Middle frontal gyrus (tissue), 1 donor: ENCODE results near the gene EVI5.
"Not testable (repeated sequence)": the region's sequence is repeated elsewhere in the genome, so short reads cannot be mapped to it uniquely, and the experiment has no call there.

ENCODE experiments used
- DNase-seq: peaks from one replicate; pipeline ENCODE4 v3.0.0-alpha.2; 2015; ENCODE audit warnings: low spot score; ENCODE audit errors: extremely low spot score

Gene EVI5

DNA sequence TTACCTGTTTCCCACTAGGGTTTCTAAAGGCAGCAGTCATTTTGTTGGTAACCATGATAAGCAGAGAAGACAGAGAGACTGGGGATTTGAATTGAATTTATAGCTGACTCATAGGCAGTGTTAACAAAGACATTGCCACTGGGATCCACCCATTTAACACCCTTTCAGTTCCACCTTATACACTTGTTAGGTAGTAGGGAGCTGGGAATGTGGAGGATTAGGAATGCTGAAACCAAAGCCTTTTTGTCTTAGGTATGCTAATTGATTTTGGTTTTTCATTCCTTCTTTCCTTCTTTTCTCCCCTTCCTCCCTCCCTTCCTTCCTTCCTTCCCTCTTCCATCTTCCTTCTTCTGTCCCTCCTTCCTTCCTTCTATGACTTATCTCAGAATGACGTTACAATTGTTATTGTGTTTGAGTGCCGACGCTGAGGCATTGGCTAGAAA lies 7.5 kb upstream of the EVI5 start:
- no peak for DNase-seq

- no peak for DNase-seq
Measured at GRCh38 chr1:92791487-92792066, 6.7 kb upstream of the EVI5 start.

DNA sequence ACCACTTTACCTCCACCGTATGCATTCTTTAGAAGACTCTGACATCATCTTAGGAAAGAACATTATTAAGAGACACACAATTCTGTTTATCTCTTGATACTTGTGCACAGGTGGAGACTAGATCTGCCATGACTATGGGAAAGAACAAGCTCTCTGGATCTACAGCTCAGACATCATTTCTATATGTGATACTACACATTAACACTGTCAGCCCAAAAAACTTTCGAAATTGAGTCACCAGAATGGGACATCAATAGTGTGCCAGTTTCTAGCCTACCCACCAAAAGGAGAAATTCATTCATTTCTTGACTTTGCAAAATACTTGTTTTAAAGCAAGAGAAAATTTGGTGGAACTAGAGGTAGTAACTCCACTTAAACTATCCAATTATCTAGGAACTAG lies 6.0 kb upstream of the EVI5 start:
- no peak for DNase-seq

DNA sequence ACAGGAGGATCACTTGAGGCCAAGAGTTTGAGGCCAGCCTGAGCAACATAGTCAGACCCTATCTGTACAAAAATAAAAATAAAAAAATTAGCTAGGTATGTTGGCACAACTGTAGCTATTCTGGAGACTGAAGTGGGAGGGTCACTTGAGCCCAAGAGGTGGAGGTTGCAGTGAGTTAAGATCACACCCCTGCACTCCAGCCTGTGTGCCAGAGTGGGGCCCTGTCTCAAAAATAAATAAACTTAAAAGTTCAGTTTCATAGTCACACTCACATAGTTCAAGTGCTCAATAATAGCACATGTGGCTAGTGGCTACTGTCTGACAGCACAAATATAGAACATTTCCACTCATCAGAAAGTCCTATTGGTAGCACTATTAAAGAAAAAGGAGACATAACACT lies 5.2 kb upstream of the EVI5 start:
- DNase-seq: no peak

GRCh38 chr1:92786111-92786901 lies 1.4 kb upstream of the EVI5 start:
- no peak for DNase-seq

- DNase-seq: no peak
Measured at GRCh38 chr1:92784021-92784638, 778 bp downstream of the EVI5 start.

DNA sequence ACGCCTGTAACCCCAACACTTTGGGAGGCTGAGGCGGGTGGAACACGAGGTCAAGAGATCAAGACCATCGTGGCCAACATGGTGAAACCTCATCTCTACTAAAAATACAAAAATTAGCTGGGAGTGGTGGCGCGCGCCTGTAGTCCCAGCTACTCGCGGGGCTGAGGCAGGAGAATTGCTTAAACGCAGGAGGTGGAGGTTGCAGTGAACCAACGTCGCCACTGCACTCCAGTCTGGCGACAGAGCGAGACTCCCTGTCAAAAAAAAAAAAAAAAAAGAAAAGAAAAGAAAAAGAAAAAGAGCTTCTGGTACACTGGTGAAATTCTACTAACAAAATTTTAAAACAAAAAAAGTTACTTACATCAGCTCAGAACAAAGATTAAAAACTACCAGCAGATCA lies 1.4 kb downstream of the EVI5 start:
- not testable (repeated sequence) for DNase-seq

DNA sequence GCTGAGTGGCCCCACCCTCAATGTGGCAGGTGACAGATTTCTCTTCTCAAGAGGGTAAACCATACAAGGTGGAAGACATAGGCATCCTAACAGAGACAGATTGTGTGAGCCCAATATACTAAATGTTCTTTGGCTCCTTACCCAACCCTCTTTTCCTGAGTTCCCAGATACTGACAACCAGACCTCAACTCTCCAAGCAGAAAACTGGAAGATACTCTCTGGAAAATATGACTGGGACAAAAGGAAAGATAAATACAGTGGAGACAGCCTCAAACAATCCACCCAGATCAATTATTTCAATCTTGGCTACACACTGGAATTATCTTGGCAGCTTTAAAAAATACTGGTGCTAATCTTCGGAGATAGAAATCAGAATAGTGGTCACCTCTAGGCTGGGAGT lies 6.5 kb downstream of the EVI5 start:
- no peak for DNase-seq

DNA sequence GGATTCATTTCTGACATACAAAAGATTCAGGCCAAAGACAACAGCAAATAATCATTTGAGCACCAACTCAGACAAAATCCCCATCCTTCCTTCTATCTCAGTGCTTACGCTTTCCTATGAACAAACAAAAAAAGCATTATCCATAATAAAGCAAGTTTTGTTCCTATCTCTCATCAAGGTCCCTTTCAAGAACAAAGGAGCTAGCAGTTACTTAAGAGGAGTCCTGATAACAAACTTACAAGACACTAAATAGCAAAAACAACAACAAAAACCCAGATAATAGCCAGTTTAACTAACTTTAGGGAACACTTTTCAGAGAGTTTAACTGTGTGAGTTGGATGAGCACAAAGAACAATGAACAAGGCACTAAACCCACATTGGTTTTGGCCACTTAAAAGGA lies 10.5 kb downstream of the EVI5 start:
- no peak for DNase-seq

DNA sequence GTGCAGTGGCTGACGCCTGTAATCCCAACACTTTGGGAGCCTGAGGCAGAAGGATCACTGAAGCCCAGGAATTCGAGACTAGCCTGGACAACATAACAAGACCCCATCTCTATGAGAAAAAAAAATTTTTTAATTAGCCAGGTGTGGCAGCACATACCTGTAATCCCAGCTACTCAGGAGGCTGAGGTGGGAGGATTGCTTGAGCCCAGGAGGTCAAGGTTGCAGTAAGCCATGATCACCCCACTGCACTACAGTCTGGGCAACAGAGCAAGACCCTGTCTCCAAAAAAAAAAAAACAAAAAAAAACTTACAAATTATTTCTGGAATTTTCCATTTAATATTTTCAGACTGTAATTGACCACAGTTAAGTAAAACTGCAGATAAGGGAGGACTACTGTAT lies 11.2 kb downstream of the EVI5 start:
- DNase-seq: not testable (repeated sequence)

- DNase-seq: no peak
Measured at GRCh38 chr1:92769856-92770255, 15.1 kb downstream of the EVI5 start.

DNA sequence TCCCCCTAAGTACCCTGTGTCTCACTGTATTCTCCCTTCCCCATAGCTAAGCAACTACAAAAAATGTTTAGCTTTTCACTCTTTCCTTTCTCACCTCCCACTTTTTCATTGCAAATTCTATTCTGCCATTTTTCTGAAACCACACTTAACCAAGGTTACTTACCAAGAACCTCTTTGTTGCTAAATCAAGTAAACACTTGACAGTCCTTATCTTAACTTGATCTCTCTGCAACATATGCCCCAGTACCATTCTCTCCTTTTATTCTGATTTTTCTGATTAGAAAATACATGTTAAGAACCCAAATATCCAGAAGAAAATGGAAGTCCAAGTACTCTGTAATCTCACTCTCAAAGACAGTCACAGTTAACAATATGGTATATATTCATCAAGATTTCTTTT lies 16.0 kb downstream of the EVI5 start:
- no peak for DNase-seq

DNA sequence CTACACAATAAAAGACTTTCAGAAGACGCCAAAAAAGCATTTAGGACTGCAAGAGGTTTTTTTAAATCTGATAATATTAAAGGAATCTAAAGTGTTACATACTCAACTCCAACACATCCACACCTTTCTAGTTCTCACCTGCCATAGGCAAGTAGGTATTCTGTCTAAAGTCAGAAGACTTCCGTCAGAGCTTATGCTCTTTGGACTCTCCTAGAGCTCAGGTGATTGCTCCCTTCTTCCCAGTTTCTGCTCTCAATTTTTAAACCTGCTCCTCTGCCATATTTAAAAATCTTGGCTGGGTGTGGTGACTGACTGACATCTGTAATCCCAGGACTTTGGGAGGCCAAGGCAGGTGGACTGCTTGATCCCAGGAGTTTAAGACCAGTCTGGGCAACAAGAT lies 16.6 kb downstream of the EVI5 start:
- no peak for DNase-seq

GRCh38 chr1:92764116-92764515 lies 20.8 kb downstream of the EVI5 start:
- no peak for DNase-seq

DNA sequence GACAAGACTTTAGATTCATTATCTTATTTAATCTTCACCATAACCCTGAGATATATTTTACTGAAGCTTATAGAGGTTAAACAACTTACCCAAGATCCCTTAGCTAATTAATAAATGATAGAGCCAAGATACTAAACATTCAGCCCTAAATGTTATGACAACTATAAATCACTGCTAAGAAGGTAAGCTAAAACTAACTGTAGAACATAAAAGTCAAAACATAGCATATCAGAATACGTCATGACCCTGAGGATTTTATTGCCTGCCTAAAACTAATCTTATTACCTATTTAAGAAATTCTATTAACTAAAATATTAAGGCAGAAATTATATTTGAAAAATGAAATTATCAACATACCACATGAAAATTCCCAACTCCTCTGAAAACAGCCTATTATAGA lies 22.6 kb downstream of the EVI5 start:
- no peak for DNase-seq

DNA sequence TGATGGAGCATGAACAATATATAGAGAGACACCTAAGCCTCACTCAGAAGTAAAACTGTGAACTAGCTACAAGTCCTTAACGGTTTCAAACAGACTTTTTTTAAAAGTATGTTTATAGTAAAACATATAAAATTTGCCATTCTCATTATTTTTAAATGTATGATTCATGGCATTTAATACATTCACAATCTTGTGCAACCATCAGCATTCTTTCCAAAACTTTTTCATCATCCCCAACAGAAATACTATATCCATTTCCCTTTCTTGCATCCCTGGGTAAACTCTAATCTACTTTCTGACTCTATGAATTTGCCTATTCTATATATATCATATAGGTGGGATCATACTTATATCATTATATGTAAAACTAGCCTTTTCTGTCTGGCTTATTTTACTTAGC lies 25.5 kb downstream of the EVI5 start:
- DNase-seq: no peak

- DNase-seq: no peak
Measured at GRCh38 chr1:92756537-92756936, 28.4 kb downstream of the EVI5 start.

- DNase-seq: no peak
Measured at GRCh38 chr1:92755541-92756461, 29.1 kb downstream of the EVI5 start.

GRCh38 chr1:92754719-92755050 lies 30.2 kb downstream of the EVI5 start:
- DNase-seq: no peak

DNA sequence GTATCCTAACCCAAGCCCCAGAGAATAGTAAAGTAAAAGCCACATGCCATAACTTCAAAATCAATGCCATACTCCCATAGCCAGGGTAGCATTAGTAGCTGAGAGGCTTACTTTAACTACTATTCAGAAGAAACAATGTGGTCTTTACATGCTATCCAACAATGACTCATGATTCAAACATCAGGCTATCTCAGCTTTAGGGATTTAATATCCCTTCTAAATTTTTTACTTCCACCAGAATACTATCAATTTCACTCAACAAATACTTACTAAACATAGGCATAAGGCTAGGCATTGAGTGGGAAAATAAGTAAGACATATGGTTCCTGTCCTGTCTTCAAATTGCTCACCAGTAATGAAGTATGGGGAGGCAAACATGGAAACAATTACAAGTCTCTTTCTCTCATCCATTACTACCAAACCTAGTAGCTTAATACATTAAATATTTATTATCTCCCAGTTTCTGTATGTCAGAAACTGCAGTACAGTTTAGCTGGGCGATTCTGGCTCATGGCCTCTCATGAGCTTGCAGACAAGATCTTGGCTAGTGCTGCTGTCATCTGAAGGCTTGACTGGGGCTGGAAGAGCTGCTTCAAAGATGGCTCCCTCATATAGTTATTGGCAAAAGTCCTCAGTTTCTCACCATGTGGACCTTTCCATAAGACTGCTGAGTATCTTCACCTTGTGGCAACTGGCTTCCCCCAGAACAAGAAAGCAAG lies 30.7 kb downstream of the EVI5 start:
- no peak for DNase-seq

DNA sequence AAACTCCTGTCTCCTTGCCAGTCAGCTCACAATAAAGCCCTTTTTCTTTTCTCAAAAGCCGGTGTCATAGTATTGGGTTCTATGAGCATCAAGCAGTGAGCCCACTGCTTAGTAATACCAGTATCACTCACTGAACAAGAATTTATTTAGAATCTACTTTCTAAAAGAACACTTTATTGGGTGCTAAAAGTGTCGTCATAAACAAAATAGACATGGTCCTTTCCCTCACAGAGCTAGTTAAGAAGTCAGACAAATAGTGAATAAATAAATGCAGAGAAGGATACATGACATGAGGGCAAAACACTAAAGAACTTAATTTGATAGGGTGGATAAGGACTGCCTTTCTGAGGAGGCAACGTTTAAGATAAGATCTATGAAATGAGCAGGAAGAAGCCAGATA lies 32.2 kb downstream of the EVI5 start:
- DNase-seq: no peak
